Mesothelial cell of epicardium (in vitro differentiated cells): ENCODE data around the gene BPIFB4. TPM values are rescaled to one million over a fixed set of nuclear protein-coding genes. Genes with fewer than 3 reads are reported as not detected.

Experiments used
- DNase-seq, 2 experiments: peaks; one replicate each; pipeline ENCODE4 v3.0.0; 2021; ENCODE audit warnings: low spot score in 2 of 2; ENCODE audit not compliant: unreplicated experiment in 2 of 2
- H3K27ac Mint-ChIP-seq: 2 replicates; pipeline ENCODE4 v1.8.0; 2021; ENCODE audit warnings: mixed read lengths
- H3K27me3 Mint-ChIP-seq: 2 replicates; pipeline ENCODE4 v1.8.0; 2021; ENCODE audit warnings: low read depth, mixed read lengths
- H3K36me3 Mint-ChIP-seq: 2 replicates; pipeline ENCODE4 v1.8.0; 2021; ENCODE audit warnings: mixed read lengths
- H3K4me1 Mint-ChIP-seq: 2 replicates; pipeline ENCODE4 v1.8.0; 2021; ENCODE audit warnings: mixed read lengths
- H3K4me3 Mint-ChIP-seq: 2 replicates; pipeline ENCODE4 v1.8.0; 2021; ENCODE audit warnings: mild to moderate bottlenecking, moderate library complexity, mixed read lengths
- H3K9me3 Mint-ChIP-seq: 2 replicates; pipeline ENCODE4 v1.8.0; 2021; ENCODE audit warnings: mixed read lengths
- CTCF ChIP-seq: fragments of 200-600 bp; sonication (generic); IDR thresholded peaks from one replicate; pipeline ENCODE4 v1.5.0; 2021; ENCODE audit warnings: antibody characterized with exemption; ENCODE audit not compliant: unreplicated experiment
- total RNA-seq: library from RNA; stranded (reverse); gene quantifications from 3 replicates; pipeline ENCODE4 v1.2.1, GENCODE V29; 2021

BPIFB4 gene
- total RNA-seq, 1 donor from 2014 or later, result not detected

GRCh38 chr20:33091147-33091546 lies 11.7 kb downstream of the BPIFB4 start:
- Mint-ChIP-seq H3K9me3 (no peaks in the 10 kb centered on the region), H3K27me3 (peaks cover 19% of the 10 kb centered on the region), H3K4me1 (no peaks in the 10 kb centered on the region), H3K36me3 (no peaks in the 10 kb centered on the region), H3K4me3 (no peak overlapping the region), H3K27ac (no peak overlapping the region)
- no peak for DNase-seq
- TF ChIP-seq CTCF, result no peak

GRCh38 chr20:33091693-33092092 lies 12.2 kb downstream of the BPIFB4 start:
- H3K27ac Mint-ChIP-seq, result no peak overlapping the region
- DNase-seq, result no peak
- no peaks in the 10 kb centered on the region for H3K36me3 Mint-ChIP-seq
- H3K27me3 Mint-ChIP-seq, result peaks cover 19% of the 10 kb centered on the region
- no peaks in the 10 kb centered on the region for H3K9me3 Mint-ChIP-seq
- no peak overlapping the region for H3K4me3 Mint-ChIP-seq
- no peak for TF ChIP-seq CTCF
- H3K4me1 Mint-ChIP-seq, result no peaks in the 10 kb centered on the region

GRCh38 chr20:33092361-33092760 lies 12.9 kb downstream of the BPIFB4 start:
- H3K36me3 Mint-ChIP-seq, result no peaks in the 10 kb centered on the region
- no peaks in the 10 kb centered on the region for H3K4me1 Mint-ChIP-seq
- no peak for TF ChIP-seq CTCF
- H3K4me3 Mint-ChIP-seq, result no peak overlapping the region
- no peak for DNase-seq
- peaks cover 19% of the 10 kb centered on the region for H3K27me3 Mint-ChIP-seq
- no peak overlapping the region for H3K27ac Mint-ChIP-seq
- no peaks in the 10 kb centered on the region for H3K9me3 Mint-ChIP-seq

- TF ChIP-seq CTCF, result no peak
- no peaks in the 10 kb centered on the region for H3K36me3 Mint-ChIP-seq
- H3K9me3 Mint-ChIP-seq, result no peaks in the 10 kb centered on the region
- H3K4me1 Mint-ChIP-seq, result no peaks in the 10 kb centered on the region
- peaks cover 20% of the 10 kb centered on the region for H3K27me3 Mint-ChIP-seq
- DNase-seq, result no peak
- H3K4me3 Mint-ChIP-seq, result no peak overlapping the region
- no peak overlapping the region for H3K27ac Mint-ChIP-seq
These were observed 13.6 kb downstream of the BPIFB4 start for GRCh38 chr20:33093074-33093473.

- Mint-ChIP-seq H3K36me3 (no peaks in the 10 kb centered on the region), H3K27me3 (peaks cover 18% of the 10 kb centered on the region), H3K27ac (no peak overlapping the region), H3K9me3 (no peaks in the 10 kb centered on the region), H3K4me3 (no peak overlapping the region), H3K4me1 (no peaks in the 10 kb centered on the region)
- TF ChIP-seq CTCF, result no peak
- DNase-seq, result no peak
These were observed 14.1 kb downstream of the BPIFB4 start for GRCh38 chr20:33093582-33093981.

GRCh38 chr20:33095249-33095648 lies 15.8 kb downstream of the BPIFB4 start:
- no peak for DNase-seq
- Mint-ChIP-seq H3K27ac (no peak overlapping the region), H3K4me1 (no peaks in the 10 kb centered on the region), H3K9me3 (no peaks in the 10 kb centered on the region), H3K4me3 (no peak overlapping the region), H3K36me3 (no peaks in the 10 kb centered on the region), H3K27me3 (peaks cover 26% of the 10 kb centered on the region)
- TF ChIP-seq CTCF, result no peak
